ENCODE data around the gene PRELID3B. TPM values are rescaled to one million over a fixed set of nuclear protein-coding genes. Genes with fewer than 3 reads are reported as not detected.

The PRELID3B gene
- total RNA-seq, 1 donor = 68.4 TPM

DNA sequence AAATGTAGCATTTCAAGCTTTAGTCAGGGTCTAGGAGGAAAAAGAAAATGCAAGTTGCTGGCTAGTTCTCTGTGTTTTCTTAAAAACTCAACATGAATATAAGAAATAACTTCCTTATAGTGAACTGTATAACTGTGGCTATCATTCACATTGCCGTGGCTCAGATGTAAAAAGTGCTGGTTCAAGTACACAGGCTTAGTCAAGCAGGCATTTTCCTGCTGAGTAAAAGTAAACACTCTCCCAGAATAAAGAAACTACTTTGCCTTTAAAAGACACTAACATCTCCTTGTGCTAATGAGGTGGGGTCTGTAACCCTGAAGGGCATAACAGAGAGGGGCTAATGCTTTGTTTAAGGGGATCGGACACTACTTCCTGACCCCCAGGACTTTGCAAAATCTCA is 13.8 kb downstream of the PRELID3B start:
- Histone ChIP-seq H2AFZ (ENCODE audit: low read length) (no peak overlapping the region), H3K27ac (ENCODE audit: low read depth, low read length) (peak overlapping the region; percentile 52), H3K27me3 (ENCODE audit: insufficient read depth, low read length) (no peaks in the 10 kb centered on the region), H3K4me3 (ENCODE audit: insufficient read depth, low read length) (peak overlapping the region; percentile 61), H3K36me3 (ENCODE audit: insufficient read depth, low read length) (peaks cover 36% of the 10 kb centered on the region), H4K20me1 (ENCODE audit: insufficient read depth, low read length) (peaks cover 31% of the 10 kb centered on the region), H3K4me2 (ENCODE audit: insufficient read depth, low read length) (peak overlapping the region; percentile 84), H3K9me3 (ENCODE audit: low read depth, low read length) (no peaks in the 10 kb centered on the region), H3K4me1 (ENCODE audit: insufficient read depth, low read length) (peaks cover 47% of the 10 kb centered on the region), H3K79me2 (ENCODE audit: insufficient read depth, low read length) (peaks cover 78% of the 10 kb centered on the region)
- DNase-seq (ENCODE audit: insufficient read length, low spot score, missing footprints) = no peak
- TF ChIP-seq, protein P1, sequence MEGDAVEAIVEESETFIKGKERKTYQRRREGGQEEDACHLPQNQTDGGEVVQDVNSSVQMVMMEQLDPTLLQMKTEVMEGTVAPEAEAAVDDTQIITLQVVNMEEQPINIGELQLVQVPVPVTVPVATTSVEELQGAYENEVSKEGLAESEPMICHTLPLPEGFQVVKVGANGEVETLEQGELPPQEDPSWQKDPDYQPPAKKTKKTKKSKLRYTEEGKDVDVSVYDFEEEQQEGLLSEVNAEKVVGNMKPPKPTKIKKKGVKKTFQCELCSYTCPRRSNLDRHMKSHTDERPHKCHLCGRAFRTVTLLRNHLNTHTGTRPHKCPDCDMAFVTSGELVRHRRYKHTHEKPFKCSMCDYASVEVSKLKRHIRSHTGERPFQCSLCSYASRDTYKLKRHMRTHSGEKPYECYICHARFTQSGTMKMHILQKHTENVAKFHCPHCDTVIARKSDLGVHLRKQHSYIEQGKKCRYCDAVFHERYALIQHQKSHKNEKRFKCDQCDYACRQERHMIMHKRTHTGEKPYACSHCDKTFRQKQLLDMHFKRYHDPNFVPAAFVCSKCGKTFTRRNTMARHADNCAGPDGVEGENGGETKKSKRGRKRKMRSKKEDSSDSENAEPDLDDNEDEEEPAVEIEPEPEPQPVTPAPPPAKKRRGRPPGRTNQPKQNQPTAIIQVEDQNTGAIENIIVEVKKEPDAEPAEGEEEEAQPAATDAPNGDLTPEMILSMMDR (IDR thresholded peaks at IDR 0.05; ENCODE audit: extremely low read depth, low read depth, low read length) = no peak

DNA sequence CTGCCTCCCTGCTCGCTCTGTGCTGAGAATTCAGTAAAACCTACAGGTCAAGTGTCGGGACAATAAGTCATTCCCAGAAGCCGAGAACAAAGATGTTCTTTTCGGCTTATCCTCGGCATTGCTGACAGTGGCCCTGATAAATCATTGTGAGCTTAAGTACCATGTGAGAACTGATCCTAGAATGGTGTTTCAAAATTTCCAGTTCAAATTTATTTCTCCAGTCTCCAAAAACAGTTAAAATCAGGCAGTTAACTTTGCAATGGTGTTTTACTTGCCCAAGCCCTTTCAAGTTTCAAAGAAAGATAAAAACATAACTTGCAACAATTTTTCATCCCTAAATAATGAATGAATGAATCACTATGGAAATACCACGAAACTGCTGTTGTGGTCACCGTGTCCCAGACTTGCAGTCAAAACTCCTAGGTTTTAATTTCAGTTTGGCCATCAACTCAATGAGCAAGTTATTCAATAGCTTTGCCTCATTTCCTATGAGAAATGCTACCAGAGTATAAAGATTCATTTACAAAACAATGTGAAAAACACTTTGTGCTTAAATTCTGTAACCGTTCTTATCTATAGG is 14.8 kb downstream of the PRELID3B start:
- Histone ChIP-seq H3K4me3 (ENCODE audit: insufficient read depth, low read length) (peak overlapping the region; percentile 21), H3K27ac (ENCODE audit: low read depth, low read length) (peak overlapping the region; percentile 52), H3K36me3 (ENCODE audit: insufficient read depth, low read length) (peaks cover 38% of the 10 kb centered on the region)

DNA sequence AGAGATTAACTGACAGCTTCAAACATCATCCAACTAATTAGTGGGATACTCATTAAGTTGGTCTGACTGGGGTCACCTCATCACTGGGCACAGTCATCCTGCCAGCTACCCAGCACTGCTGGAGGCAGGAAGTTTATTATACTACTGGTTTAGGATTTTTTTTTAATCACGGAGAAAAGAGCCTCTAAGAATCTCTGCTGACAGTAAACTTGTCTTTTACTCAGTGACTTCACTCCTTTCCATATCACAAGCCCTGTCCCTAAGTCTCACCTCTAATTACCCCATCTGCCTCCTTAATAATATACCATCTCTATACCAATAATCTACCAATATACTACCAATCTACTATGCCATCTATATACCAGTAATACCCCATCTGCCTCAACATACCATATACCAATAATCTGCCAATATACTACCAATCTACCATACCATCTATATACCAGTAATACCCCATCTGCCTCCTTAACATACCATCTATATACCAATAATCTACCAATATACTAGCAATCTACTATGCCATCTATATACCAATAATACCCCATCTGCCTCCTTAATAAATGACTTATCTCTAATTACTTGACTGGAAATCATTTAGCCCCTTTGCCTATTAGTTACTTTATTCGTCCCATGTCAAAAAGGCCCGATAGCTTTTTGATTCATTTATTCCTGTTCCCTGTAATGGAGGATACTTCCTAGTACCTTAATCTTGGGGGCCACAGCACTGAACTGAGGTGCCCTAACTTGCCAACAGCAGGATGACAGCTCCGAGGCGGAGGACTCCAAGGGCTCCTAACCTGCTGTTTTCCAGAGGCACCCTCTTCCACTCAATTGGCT is 15.5 kb downstream of the PRELID3B start:
- Histone ChIP-seq H2AFZ (ENCODE audit: low read length) (no peak overlapping the region), H3K4me3 (ENCODE audit: insufficient read depth, low read length) (peak overlapping the region; percentile 21), H3K4me2 (ENCODE audit: insufficient read depth, low read length) (peak overlapping the region; percentile 84), H3K27ac (ENCODE audit: low read depth, low read length) (peak overlapping the region; percentile 50), H3K27me3 (ENCODE audit: insufficient read depth, low read length) (no peaks in the 10 kb centered on the region), H4K20me1 (ENCODE audit: insufficient read depth, low read length) (peaks cover 31% of the 10 kb centered on the region), H3K9me3 (ENCODE audit: low read depth, low read length) (no peaks in the 10 kb centered on the region), H3K36me3 (ENCODE audit: insufficient read depth, low read length) (peaks cover 38% of the 10 kb centered on the region), H3K79me2 (ENCODE audit: insufficient read depth, low read length) (peaks cover 84% of the 10 kb centered on the region), H3K4me1 (ENCODE audit: insufficient read depth, low read length) (peaks cover 43% of the 10 kb centered on the region)
- no peak for DNase-seq (ENCODE audit: insufficient read length, low spot score, missing footprints)
- TF ChIP-seq, protein P1 (IDR thresholded peaks at IDR 0.05; ENCODE audit: extremely low read depth, low read depth, low read length) = no peak

More for the DNA sequence above, 14.8 kb downstream of the PRELID3B start:
- Histone ChIP-seq H4K20me1 (ENCODE audit: insufficient read depth, low read length) (peaks cover 31% of the 10 kb centered on the region), H3K4me1 (ENCODE audit: insufficient read depth, low read length) (peaks cover 44% of the 10 kb centered on the region), H3K9me3 (ENCODE audit: low read depth, low read length) (no peaks in the 10 kb centered on the region), H3K27me3 (ENCODE audit: insufficient read depth, low read length) (no peaks in the 10 kb centered on the region), H3K4me2 (ENCODE audit: insufficient read depth, low read length) (peak overlapping the region; percentile 84), H3K79me2 (ENCODE audit: insufficient read depth, low read length) (peaks cover 84% of the 10 kb centered on the region), H2AFZ (ENCODE audit: low read length) (no peak overlapping the region)
- DNase-seq (ENCODE audit: insufficient read length, low spot score, missing footprints) = peak; percentile 85
- TF ChIP-seq, protein P1 (IDR thresholded peaks at IDR 0.05; ENCODE audit: extremely low read depth, low read depth, low read length) = no peak

DNA sequence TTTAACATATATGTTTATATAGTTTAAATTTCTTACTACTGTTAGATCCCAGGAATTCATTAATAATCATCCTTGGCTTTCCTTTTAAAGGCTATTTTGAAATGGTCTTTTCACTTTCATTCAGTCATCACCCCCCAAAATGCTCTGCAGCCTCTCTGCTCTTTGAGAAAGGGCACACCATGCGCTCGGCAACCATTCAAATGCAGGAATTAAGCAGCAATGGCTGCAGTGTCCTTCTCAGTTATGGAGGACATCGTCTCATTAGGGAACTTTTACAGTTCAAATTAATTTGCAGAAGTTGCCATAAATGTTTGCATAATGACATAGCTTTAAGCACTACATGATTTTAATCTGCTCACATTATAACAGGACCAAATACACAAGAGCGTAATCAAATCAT is 17.1 kb downstream of the PRELID3B start:
- no peak overlapping the region for H2AFZ ChIP-seq (ENCODE audit: low read length)

More for the DNA sequence above, 17.1 kb downstream of the PRELID3B start:
- H3K27me3 ChIP-seq (ENCODE audit: insufficient read depth, low read length) = no peaks in the 10 kb centered on the region
- peaks cover 29% of the 10 kb centered on the region for H4K20me1 ChIP-seq (ENCODE audit: insufficient read depth, low read length)
- H3K27ac ChIP-seq (ENCODE audit: low read depth, low read length) = no peak overlapping the region
- no peak overlapping the region for H3K4me2 ChIP-seq (ENCODE audit: insufficient read depth, low read length)
- peaks cover 35% of the 10 kb centered on the region for H3K36me3 ChIP-seq (ENCODE audit: insufficient read depth, low read length)
- no peak overlapping the region for H3K4me3 ChIP-seq (ENCODE audit: insufficient read depth, low read length)
- TF ChIP-seq, protein P1 (IDR thresholded peaks at IDR 0.05; ENCODE audit: extremely low read depth, low read depth, low read length) = no peak
- H3K9me3 ChIP-seq (ENCODE audit: low read depth, low read length) = no peaks in the 10 kb centered on the region
- peaks cover 69% of the 10 kb centered on the region for H3K79me2 ChIP-seq (ENCODE audit: insufficient read depth, low read length)
- no peak for DNase-seq (ENCODE audit: insufficient read length, low spot score, missing footprints)
- peaks cover 42% of the 10 kb centered on the region for H3K4me1 ChIP-seq (ENCODE audit: insufficient read depth, low read length)
